Anterior cingulate cortex (tissue), 58 donors: ENCODE measurements around the gene ALDH3B1.

ENCODE experiments used
- DNase-seq, 58 donors: peaks; one replicate each; lab custom pipeline; 2025; lab: John Stamatoyannopoulos, UW

ALDH3B1 gene

GRCh38 chr11:68027667-68028066 is 17.5 kb downstream of the ALDH3B1 start:
- no peak for DNase-seq

GRCh38 chr11:68028802-68029545 is 18.8 kb downstream of the ALDH3B1 start:
- no peak for DNase-seq

GRCh38 chr11:68030318-68031143 is 20.4 kb downstream of the ALDH3B1 start, which contains the start of gene NDUFS8:
Gene NDUFS8 (plus strand): TSS chr11:68030681. CDS start chr11:68032152, 1,471 bp downstream.
- peak; percentile 89 to 100 (median 96) for DNase-seq

- peak in 1 of 58 donors; percentile 63 for DNase-seq
Measured at GRCh38 chr11:68031144-68031464, 21.0 kb downstream of the ALDH3B1 start.

- DNase-seq = no peak
Measured at GRCh38 chr11:68032003-68032402, 21.9 kb downstream of the ALDH3B1 start.

- DNase-seq = no peak
Measured at GRCh38 chr11:68032997-68033707, 23.0 kb downstream of the ALDH3B1 start.

GRCh38 chr11:68033708-68034045 is 23.6 kb downstream of the ALDH3B1 start:
- DNase-seq = peak in 14 of 58 donors; percentile 21 to 65 (median 30)

- no peak for DNase-seq
Measured at GRCh38 chr11:68035266-68035876, 25.2 kb downstream of the ALDH3B1 start.

GRCh38 chr11:68036141-68036716 is 26.1 kb downstream of the ALDH3B1 start:
- DNase-seq = no peak

- peak in 6 of 58 donors; percentile 22 to 48 (median 26) for DNase-seq
Measured at GRCh38 chr11:68036717-68037239, 26.7 kb downstream of the ALDH3B1 start.

GRCh38 chr11:68037411-68038225 is 27.5 kb downstream of the ALDH3B1 start:
- peak in 7 of 58 donors; percentile 11 to 35 (median 21) for DNase-seq

- DNase-seq = no peak
Measured at GRCh38 chr11:68038226-68038717, 28.1 kb downstream of the ALDH3B1 start.

GRCh38 chr11:68038718-68039525 is 28.8 kb downstream of the ALDH3B1 start, which contains the start of gene TCIRG1:
Gene TCIRG1 (plus strand): TSS chr11:68039025. CDS start chr11:68041272, 2,247 bp downstream.
- DNase-seq = peak in 21 of 58 donors; percentile 11 to 57 (median 36)

- DNase-seq = no peak
Measured at GRCh38 chr11:68039526-68040086, 29.5 kb downstream of the ALDH3B1 start.

GRCh38 chr11:68040101-68040956 is 30.2 kb downstream of the ALDH3B1 start:
- peak in 1 of 58 donors; percentile 45 for DNase-seq

- no peak for DNase-seq
Measured at GRCh38 chr11:68040957-68041591, 30.9 kb downstream of the ALDH3B1 start.
